ENCODE measurements around the gene AURKAIP1.

GRCh38 chr1:1406821-1407635 lies 32.0 kb upstream of the AURKAIP1 start, which contains the start of gene MRPL20:
- TF ChIP-seq POLR2A (IDR thresholded peaks at IDR 0.05), result no peak
- TF ChIP-seq CTCF (IDR thresholded peaks at IDR 0.05), result no peak

All from testis (tissue), 2 donors.